22Rv1 (cell line): ENCODE measurements around the gene FNTB.

Experiments
- CTCF ChIP-seq: fragments of 450-650 bp; IDR thresholded peaks from 2 replicates; pipeline ENCODE4 v1.5.1; 2017; ENCODE audit warnings: mild to moderate bottlenecking
- ZFX ChIP-seq: fragments of 450-650 bp; IDR thresholded peaks from 2 replicates; pipeline ENCODE4 v1.6.1; 2017; ENCODE audit warnings: antibody characterized with exemption, borderline replicate concordance

- TF ChIP-seq CTCF (no peak), ZFX (no peak)
Observed at GRCh38 chr14:65026526-65026925, 39.8 kb downstream of the FNTB start.
